ENCODE measurements around the gene SNTB2.

DNA sequence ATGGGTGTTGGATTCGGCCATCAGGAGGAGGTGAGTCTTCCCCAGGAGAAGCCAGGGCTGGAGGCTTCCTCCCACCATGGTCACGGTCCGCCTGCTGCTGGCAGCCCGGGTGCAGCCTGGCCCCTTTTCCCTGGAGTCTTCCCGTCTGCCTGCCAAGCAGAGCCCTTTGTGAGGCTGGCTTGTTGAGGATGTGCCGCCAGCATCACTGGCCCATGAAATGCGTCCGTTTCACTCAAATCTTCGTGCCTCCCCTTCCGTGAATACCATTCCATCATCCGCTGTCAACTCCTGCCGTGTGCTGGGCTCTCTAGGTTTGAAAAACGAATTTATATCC is 133.7 kb downstream of the SNTB2 start:
- TF ChIP-seq TCF12 (IDR thresholded peaks at IDR 0.05) (no peak), EZH2phosphoT487 (IDR thresholded peaks at IDR 0.05; ENCODE audit: borderline replicate concordance, low read depth) (no peak), MXI1 (IDR thresholded peaks at IDR 0.05; ENCODE audit: low read depth, low read length) (no peak), TAF1 (IDR thresholded peaks at IDR 0.05; ENCODE audit: borderline replicate concordance, low read depth, low read length) (no peak), EP300 (IDR thresholded peaks at IDR 0.05; ENCODE audit: borderline replicate concordance in 1 of 2, low read depth in 1 of 2, low read length in 1 of 2) (no peak)
- TF ChIP-seq, protein P1, sequence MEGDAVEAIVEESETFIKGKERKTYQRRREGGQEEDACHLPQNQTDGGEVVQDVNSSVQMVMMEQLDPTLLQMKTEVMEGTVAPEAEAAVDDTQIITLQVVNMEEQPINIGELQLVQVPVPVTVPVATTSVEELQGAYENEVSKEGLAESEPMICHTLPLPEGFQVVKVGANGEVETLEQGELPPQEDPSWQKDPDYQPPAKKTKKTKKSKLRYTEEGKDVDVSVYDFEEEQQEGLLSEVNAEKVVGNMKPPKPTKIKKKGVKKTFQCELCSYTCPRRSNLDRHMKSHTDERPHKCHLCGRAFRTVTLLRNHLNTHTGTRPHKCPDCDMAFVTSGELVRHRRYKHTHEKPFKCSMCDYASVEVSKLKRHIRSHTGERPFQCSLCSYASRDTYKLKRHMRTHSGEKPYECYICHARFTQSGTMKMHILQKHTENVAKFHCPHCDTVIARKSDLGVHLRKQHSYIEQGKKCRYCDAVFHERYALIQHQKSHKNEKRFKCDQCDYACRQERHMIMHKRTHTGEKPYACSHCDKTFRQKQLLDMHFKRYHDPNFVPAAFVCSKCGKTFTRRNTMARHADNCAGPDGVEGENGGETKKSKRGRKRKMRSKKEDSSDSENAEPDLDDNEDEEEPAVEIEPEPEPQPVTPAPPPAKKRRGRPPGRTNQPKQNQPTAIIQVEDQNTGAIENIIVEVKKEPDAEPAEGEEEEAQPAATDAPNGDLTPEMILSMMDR (IDR thresholded peaks at IDR 0.05) = no peak
- TF ChIP-seq, protein P2, sequence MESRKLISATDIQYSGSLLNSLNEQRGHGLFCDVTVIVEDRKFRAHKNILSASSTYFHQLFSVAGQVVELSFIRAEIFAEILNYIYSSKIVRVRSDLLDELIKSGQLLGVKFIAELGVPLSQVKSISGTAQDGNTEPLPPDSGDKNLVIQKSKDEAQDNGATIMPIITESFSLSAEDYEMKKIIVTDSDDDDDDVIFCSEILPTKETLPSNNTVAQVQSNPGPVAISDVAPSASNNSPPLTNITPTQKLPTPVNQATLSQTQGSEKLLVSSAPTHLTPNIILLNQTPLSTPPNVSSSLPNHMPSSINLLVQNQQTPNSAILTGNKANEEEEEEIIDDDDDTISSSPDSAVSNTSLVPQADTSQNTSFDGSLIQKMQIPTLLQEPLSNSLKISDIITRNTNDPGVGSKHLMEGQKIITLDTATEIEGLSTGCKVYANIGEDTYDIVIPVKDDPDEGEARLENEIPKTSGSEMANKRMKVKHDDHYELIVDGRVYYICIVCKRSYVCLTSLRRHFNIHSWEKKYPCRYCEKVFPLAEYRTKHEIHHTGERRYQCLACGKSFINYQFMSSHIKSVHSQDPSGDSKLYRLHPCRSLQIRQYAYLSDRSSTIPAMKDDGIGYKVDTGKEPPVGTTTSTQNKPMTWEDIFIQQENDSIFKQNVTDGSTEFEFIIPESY (IDR thresholded peaks at IDR 0.05; ENCODE audit: borderline replicate concordance, low read depth) = no peak
- TF ChIP-seq, protein P3, sequence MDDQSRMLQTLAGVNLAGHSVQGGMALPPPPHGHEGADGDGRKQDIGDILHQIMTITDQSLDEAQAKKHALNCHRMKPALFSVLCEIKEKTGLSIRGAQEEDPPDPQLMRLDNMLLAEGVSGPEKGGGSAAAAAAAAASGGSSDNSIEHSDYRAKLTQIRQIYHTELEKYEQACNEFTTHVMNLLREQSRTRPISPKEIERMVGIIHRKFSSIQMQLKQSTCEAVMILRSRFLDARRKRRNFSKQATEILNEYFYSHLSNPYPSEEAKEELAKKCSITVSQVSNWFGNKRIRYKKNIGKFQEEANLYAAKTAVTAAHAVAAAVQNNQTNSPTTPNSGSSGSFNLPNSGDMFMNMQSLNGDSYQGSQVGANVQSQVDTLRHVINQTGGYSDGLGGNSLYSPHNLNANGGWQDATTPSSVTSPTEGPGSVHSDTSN (IDR thresholded peaks at IDR 0.05) = no peak

All from SK-N-SH (cell line).